ENCODE measurements around the gene UBXN7. TPM values are rescaled to one million over a fixed set of nuclear protein-coding genes. Genes with fewer than 3 reads are reported as not detected.
A peak's percentile ranks its signal among the peaks of the same experiment; 100 is the strongest.

Gene UBXN7
- total RNA-seq, 1 experiment from 2014 or later = 10.2 TPM

DNA sequence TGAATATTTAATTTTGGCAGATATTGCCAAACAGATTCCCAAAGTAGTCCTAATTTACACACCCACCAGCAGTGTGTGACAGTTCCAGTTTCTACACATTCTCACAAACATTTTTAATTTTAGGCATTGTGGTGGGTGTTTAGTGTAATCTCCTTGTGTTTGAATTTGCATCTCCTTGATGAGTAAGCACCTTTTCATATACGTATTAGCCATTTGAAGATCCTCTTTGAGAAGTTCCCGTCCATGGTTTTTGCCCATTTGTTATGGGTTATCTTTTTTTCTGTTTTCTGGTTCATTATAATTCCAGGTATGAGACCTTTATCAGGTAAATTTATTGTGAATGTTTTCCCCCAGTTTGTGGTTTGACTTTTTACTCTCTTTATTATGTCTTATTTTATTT lies 91.8 kb downstream of the UBXN7 start:
- peak; percentile 6 for DNase-seq
- no peaks in the 10 kb centered on the region for H3K36me3 ChIP-seq (ENCODE audit: low read depth, low read length)
- no peaks in the 10 kb centered on the region for H3K27me3 ChIP-seq (ENCODE audit: low read length)
- H3F3A ChIP-seq (ENCODE audit: low read length, unreplicated experiment) = no peaks in the 10 kb centered on the region
- no peaks in the 10 kb centered on the region for H4K20me1 ChIP-seq (ENCODE audit: low read length)
- POLR2A ChIA-PET (ENCODE audit: unreplicated experiment) = interaction anchor here (0.6 kb wide), 1 partner anchor 527 kb away, joined by 14 read pairs; no protein-coding TSS in a partner anchor
- H3K9me2 ChIP-seq (replicated peaks; ENCODE audit: low read length) = no peaks in the 10 kb centered on the region
- peak overlapping the region; percentile 70 for H3K9ac ChIP-seq (ENCODE audit: low read length)
- peaks cover 63% of the 10 kb centered on the region for H3K4me1 ChIP-seq (ENCODE audit: insufficient read depth, low read length)
- peaks cover 5% of the 10 kb centered on the region for H3K79me2 ChIP-seq (ENCODE audit: low read length)
- H2AFZ ChIP-seq (ENCODE audit: low read length) = no peak overlapping the region
- no TSS peak for BruUV-seq (replicated peaks)
- no peak overlapping the region for H3K4me3 ChIP-seq (ENCODE audit: low read length)
- intact Hi-C loops (cut with micrococcal nuclease) = no loop called here
- TF ChIP-seq EZH2 (IDR thresholded peaks at IDR 0.05; ENCODE audit: low read length, unreplicated experiment) (no peak), EZH2phosphoT487 (IDR thresholded peaks at IDR 0.05; ENCODE audit: borderline replicate concordance, low read length) (no peak)
- TF ChIP-seq, protein P1, sequence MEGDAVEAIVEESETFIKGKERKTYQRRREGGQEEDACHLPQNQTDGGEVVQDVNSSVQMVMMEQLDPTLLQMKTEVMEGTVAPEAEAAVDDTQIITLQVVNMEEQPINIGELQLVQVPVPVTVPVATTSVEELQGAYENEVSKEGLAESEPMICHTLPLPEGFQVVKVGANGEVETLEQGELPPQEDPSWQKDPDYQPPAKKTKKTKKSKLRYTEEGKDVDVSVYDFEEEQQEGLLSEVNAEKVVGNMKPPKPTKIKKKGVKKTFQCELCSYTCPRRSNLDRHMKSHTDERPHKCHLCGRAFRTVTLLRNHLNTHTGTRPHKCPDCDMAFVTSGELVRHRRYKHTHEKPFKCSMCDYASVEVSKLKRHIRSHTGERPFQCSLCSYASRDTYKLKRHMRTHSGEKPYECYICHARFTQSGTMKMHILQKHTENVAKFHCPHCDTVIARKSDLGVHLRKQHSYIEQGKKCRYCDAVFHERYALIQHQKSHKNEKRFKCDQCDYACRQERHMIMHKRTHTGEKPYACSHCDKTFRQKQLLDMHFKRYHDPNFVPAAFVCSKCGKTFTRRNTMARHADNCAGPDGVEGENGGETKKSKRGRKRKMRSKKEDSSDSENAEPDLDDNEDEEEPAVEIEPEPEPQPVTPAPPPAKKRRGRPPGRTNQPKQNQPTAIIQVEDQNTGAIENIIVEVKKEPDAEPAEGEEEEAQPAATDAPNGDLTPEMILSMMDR (conservative IDR thresholded peaks at IDR 0.05; ENCODE audit: low read depth, low read length) = no peak
- no peak for ATAC-seq
- CTCF ChIA-PET = no interaction called here
- H3K27ac ChIP-seq (ENCODE audit: low read length) = peak overlapping the region; percentile 80
- peak overlapping the region; percentile 35 for H3K4me2 ChIP-seq (ENCODE audit: low read length)
- H3K9me3 ChIP-seq (ENCODE audit: low read length) = no peaks in the 10 kb centered on the region

DNA sequence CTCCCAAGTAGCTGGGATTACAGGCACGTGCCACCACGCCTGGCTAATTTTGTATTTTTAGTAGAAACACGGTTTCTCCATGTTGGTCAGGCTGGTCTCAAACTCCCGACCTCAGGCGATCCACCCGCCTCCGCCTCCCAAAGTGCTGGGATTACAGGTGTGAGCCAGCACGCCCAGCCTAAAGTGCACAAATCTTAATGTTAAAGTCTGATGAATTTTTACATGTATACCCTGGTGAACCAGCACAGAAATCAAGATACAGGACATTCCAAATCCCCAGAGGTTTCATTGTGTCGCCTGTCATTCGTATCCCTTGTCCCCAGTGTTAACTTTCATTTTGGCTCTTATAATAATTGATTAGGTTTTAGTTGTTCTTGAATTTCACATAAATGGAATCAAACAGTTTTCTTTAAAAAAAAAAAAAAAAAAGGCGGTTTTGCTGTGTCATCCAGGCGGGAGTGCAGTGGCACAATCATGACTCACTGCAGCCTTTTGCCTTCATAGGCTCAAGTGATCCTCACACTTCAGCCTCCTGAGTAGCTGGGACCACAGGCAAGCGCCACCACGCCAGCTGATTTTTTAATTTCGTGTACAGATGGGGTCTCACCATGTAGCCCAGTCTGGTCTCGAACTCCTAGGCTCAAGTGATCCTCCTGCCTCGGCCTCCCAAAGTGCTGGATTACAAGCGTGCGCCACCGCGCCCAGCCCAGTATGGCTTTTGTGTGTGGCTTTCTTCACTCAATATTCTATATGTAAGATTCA lies 92.6 kb downstream of the UBXN7 start:
- Histone ChIP-seq H3K9ac (ENCODE audit: low read length) (peak overlapping the region; percentile 70), H3K4me1 (ENCODE audit: insufficient read depth, low read length) (peaks cover 63% of the 10 kb centered on the region)

More for the DNA sequence above, 92.6 kb downstream of the UBXN7 start:
- Histone ChIP-seq H3K9me2 (replicated peaks; ENCODE audit: low read length) (no peaks in the 10 kb centered on the region), H3F3A (ENCODE audit: low read length, unreplicated experiment) (no peaks in the 10 kb centered on the region), H2AFZ (ENCODE audit: low read length) (peak overlapping the region; percentile 14; the same call in 1 of the 2 replicates), H3K27me3 (ENCODE audit: low read length) (no peaks in the 10 kb centered on the region), H3K79me2 (ENCODE audit: low read length) (peaks cover 5% of the 10 kb centered on the region), H3K36me3 (ENCODE audit: low read depth, low read length) (no peaks in the 10 kb centered on the region), H3K27ac (ENCODE audit: low read length) (peak overlapping the region; percentile 80), H4K20me1 (ENCODE audit: low read length) (no peaks in the 10 kb centered on the region), H3K9me3 (ENCODE audit: low read length) (no peaks in the 10 kb centered on the region), H3K4me2 (ENCODE audit: low read length) (peak overlapping the region; percentile 35), H3K4me3 (ENCODE audit: low read length) (no peak overlapping the region)
- DNase-seq (peak; percentile 82), ATAC-seq (peak; percentile 30)
- intact Hi-C loops (cut with micrococcal nuclease) = loop anchor here (2.0 kb wide), 1 partner anchor 93 kb away; the partner anchor contains the start of gene UBXN7
- POLR2A ChIA-PET (ENCODE audit: unreplicated experiment) = interaction anchor here (0.6 kb wide), 1 partner anchor 528 kb away, joined by 14 read pairs; no protein-coding TSS in a partner anchor
- CTCF ChIA-PET = interaction anchor here (0.6 kb wide), 1 partner anchor 430 kb away, joined by 5 read pairs; no protein-coding TSS in a partner anchor
- BruUV-seq (replicated peaks) = no TSS peak
- no peak for TF ChIP-seq EZH2phosphoT487 (IDR thresholded peaks at IDR 0.05; ENCODE audit: borderline replicate concordance, low read length)
- TF ChIP-seq, protein P1 (conservative IDR thresholded peaks at IDR 0.05; ENCODE audit: low read depth, low read length) = no peak
- no peak for TF ChIP-seq EZH2 (IDR thresholded peaks at IDR 0.05; ENCODE audit: low read length, unreplicated experiment)

All from PC-3 (cell line).